ENCODE measurements around the gene LHX2.
"Not testable (repeated sequence)": the region's sequence is repeated elsewhere in the genome, so short reads cannot be mapped to it uniquely, and the experiment has no call there.

Gene LHX2

GRCh38 chr9:124011460-124012301 is at the start of gene LHX2:
Gene LHX2 (plus strand): TSS chr9:124011768. CDS start chr9:124012349, 581 bp downstream.
- DNase-seq, result no peak

- DNase-seq, result no peak
Observed at GRCh38 chr9:123964761-123965160, 46.8 kb upstream of the LHX2 start.

- no peak for DNase-seq
Observed at GRCh38 chr9:123965801-123966686, 45.5 kb upstream of the LHX2 start.

DNA sequence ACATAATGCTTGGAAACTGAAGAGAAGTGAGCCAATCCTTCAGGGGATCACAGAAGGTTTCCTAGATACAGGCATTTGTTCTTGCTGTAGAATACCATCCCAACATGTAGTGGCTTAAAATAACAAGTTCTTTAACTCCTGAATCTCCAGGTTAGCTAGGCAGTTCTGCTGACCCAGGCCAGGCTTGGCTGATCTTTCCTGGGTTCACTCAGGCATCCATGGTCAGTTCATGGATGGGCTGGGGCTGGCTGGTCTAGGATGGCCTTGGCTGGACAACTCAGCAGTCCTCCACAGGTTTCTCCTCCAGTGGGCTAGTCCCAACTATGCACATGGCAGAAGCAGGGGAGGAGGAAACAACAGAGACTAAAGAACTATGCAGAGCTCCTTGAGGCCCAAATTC is 44.2 kb upstream of the LHX2 start:
- no peak for DNase-seq

DNA sequence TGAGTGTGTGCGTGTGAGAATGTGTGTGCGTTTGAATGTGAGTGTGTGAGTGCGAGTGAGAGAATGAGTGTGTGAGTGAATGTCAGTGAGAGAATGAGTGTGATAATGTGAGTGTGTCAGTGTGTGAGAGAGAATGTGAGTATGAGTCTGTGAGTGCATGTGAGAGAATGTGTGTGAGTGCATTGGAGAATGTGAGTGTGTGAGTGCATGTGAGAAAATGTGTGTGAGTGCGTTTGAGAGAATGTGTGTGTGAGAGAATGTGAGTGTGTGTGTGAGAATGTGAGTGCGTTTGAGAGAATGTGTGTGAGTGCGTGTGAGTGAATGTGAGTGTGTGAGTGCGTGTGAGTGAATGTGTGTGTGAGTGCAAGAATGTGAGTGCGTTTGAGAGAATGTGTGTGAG is 39.0 kb upstream of the LHX2 start:
- DNase-seq, result no peak

GRCh38 chr9:123973590-123974223 is 37.9 kb upstream of the LHX2 start:
- DNase-seq, result no peak

GRCh38 chr9:123974471-123974870 is 37.1 kb upstream of the LHX2 start:
- DNase-seq, result no peak

GRCh38 chr9:123975871-123976270 is 35.7 kb upstream of the LHX2 start:
- no peak for DNase-seq

DNA sequence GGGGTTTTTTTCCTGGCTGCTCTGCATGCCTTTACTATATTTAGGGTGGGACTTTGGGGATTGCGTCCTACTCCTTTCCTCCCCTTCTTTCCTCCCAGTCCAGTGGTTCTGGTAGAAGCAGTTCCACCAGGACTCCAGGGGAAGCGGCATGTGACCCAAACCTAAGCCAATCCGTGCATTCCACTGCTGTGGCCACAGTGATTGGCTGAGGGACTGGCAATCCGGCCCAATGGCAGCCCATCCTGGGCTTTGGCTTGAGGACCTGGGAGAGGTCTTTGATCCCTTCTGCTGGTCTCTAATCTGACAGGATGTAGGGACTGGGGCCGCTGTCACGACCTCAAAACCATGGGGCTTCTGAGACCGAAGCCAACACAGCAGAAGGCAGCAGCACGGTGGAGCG is 35.0 kb upstream of the LHX2 start:
- not testable (repeated sequence) for DNase-seq

- no peak for DNase-seq
Observed at GRCh38 chr9:123978981-123979380, 32.6 kb upstream of the LHX2 start.

GRCh38 chr9:123982535-123982934 is 29.0 kb upstream of the LHX2 start:
- DNase-seq, result no peak

DNA sequence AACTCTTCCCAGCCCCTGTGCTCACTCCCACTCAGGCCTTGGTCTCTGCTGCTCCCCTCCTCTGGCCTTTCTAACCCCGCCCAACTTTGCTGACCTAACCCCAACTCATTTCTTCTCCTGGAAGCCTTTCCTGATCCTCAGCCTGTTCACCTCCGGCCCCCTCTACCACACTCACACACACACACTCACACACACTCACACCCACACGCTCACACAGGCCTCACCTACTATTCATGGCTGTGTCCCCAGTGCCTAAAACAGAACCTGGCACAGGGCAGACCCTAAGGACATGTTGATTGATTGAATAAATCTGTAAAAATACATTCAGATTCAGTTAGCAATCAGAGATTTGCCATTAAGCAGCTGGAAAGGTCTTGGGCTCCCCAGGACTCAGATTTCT is 28.5 kb upstream of the LHX2 start:
- DNase-seq, result no peak

DNA sequence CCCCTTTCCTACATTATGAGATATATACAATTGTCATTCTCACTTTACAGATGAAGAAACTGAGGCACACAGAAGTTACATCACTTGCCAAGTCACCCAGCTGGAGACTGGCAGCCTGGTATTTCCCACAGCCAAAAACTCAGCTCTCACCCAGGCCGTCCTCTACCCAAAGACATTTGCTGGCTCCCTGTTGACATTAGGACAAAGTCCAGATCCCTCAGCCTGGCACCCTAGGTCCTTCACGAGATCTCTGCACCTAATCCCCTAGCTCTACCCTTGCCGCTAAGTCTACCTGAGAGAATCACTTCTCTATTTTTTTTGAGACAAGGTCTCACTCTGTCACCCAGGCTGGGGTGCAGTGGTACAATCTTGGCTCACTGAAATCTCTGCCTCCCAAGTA is 26.8 kb upstream of the LHX2 start:
- no peak for DNase-seq

GRCh38 chr9:123985869-123986268 is 25.7 kb upstream of the LHX2 start:
- DNase-seq, result no peak

- DNase-seq, result no peak
Observed at GRCh38 chr9:123990427-123990826, 21.1 kb upstream of the LHX2 start.

DNA sequence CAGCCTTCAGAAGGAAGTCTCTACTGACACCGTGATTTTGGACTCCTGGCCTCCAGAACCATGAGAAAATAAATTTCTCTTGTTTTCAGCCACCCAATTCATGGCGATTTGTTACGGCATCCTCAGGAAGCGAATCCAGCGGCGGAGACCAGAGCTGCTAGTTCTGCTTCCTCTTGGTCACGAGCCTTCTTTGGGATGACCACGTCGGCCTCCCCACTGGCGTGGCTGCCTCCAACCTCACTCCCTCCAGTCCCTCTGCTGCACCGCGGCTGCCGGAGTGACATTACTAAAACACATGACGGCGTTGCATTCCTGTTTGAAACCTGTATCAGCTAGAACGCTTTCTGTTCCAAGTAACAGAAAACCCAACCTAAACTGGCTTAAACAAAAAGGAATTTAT is 18.9 kb upstream of the LHX2 start:
- DNase-seq, result not testable (repeated sequence)

GRCh38 chr9:123996731-123997421 is 14.7 kb upstream of the LHX2 start:
- DNase-seq, result no peak

DNA sequence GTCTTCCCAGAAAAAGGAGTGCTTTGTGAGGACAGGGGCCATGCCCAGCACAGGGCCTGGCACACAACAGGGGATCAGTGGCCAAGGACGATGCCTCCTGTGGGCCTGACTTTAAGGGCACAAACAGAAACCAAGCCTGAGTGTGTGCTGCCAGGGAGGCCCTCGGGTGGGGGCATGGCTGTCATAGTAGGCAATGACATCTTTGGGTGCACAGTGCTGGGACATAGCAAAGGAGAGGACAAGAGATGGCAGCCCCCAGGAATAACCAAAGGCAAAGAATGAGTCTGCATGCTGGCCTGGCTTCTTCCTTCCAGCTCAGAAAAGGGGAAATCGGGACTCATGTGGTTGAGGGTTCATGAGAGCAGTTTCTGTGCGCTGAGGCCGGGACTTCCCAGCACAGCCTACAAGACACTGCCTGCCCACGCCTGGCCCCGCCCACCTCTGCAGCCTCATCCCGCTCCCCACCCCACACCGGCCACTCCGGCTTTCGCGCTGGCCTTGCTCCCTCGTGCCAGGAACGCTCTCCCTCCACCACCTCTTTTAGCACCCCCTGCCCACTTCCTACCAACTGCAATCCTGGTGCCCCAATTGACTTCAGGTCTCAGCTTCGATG is 13.8 kb upstream of the LHX2 start:
- no peak for DNase-seq

DNA sequence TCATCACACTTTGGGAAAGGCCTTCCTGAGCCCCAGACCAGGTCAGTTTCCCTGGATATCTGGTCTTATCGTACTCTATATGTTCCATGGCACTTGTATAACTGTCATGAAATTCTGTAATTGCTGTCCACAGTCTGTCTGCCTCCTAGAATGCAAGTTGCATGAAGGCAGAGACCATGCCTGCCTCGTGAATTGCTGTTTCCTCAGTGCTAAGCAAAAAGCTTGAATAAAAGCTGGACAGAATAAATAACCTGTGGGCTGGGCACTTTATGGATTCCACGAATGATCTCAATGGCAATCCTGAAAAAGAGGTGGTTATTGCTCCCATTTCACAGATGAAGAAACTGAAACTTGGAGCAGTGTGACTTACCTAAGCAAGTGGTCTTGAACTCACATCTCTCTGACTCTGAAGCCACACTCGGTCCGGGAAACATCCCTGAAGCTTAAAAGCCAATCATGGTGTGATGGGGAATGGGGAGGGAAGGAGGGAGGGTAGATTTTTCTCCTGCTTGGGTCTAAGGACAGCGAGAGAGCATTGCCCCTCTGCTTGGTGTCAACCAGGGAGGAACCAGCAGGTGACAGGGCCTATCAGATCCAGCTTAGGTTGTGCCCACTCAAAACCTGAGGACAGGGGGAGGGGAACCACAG is 13.2 kb upstream of the LHX2 start:
- no peak for DNase-seq

DNA sequence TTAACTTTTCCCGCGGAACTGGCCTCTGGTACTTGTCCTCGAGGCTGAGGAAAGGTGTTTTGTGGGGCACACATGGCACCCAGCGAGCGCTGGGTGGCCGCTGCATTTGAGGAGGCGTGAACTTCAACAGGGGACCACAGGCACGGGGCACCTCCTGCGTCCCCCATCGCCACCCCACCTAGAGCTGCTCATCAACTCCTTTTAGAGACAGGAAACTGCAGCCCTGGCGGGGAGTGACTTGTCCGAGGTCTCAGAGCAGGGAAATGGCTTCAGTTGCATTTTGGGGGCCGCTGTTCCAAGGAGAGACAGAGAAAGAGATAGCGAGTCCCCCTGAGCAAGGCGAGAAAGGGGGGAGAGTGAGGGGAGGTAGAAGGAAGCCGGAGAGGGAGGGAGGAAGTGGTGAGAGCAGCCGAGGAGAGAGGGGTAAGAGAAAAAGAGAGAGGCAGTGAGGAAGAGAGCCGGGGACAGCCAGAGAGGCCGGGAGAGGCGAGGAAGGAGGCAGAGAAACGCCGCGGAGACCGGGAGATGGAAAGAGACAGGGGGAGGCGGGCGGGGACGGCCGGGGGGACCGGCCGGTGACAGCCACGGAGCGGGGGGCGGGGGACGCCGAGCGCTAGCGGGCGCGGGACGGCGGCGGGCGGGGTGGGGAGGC is 12.5 kb upstream of the LHX2 start:
- DNase-seq, result no peak

DNA sequence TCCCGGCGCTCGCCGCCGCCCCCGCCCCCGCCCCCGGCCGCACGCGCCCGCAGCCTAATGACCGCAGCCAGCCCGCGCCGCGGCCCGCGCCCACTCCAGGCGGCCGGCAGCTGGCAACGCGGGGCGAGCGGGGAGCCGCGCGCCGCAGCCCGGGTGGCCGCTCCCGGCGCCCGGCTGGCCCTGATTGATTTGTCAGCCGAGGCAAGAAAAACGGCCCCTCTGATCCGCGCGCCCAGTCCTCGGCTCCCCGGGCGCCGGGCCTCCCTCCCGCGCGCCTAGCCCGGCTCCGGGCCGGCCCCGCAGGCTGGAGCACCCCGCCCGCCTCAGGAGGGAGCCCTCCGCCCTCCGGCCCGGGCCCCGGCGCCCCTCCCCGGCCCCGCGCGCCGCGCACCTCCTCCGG is 11.9 kb upstream of the LHX2 start:
- DNase-seq, result no peak
